RKO (cell line): ENCODE results near the gene DUSP19.
"Not testable (repeated sequence)": the region's sequence is repeated elsewhere in the genome, so short reads cannot be mapped to it uniquely, and the experiment has no call there.

Experiments
- DNase-seq: peaks from one replicate; pipeline ENCODE4 v3.0.0-alpha.2; 2016; ENCODE audit warnings: low spot score

Gene DUSP19, protein sequence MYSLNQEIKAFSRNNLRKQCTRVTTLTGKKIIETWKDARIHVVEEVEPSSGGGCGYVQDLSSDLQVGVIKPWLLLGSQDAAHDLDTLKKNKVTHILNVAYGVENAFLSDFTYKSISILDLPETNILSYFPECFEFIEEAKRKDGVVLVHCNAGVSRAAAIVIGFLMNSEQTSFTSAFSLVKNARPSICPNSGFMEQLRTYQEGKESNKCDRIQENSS

DNA sequence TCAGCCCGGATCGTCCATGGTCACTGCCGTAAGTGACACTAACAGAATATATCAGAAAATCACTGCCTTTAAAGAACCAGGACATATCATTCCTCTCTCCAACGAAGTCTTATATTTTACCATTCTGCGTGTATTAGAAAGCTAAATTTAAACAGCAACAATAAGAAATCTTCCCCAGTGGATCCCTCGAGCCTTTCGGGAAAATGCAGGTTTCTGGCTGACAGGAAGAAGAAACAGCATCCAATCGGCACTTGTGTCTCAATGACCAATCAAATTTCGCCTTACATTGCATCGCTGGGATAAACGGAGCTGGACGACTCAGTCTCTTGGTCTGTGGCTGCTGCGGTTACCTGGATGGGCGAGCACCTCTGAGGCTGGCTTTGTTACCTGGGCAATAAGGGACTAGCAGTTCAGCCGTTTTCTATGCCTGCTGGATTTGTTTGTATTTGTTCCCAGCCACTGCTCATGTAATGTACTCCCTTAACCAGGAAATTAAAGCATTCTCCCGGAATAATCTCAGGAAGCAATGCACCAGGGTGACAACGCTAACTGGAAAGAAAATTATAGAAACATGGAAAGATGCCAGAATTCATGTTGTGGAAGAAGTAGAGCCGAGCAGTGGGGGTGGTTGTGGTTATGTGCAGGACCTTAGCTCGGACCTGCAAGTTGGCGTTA, at the start of gene DUSP19:
Gene DUSP19, plus strand, starts transcription at position 284 of the 675 bp plus-strand sequence. Its CDS starts 187 bp downstream, at position 471.
- peak; percentile 91 for DNase-seq

DNA sequence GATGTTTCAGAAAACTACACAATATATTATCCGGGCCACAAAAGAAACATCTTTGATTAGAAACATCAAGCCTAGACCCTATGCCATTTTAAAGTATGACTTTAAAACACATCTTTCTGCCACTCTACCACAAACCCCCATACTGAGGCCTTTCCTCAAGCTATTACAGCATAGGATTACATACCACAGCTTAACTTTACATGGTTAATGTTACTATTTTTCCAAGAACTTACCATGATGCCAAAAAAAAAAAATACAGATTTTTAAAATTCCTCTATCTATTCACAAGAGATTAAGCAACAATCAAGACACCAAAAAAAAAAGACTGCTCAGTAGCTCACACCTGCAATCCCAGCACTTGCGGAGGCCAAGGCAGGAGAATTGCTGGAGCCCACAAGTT, 49.3 kb upstream of the DUSP19 start:
- DNase-seq, result no peak

DNA sequence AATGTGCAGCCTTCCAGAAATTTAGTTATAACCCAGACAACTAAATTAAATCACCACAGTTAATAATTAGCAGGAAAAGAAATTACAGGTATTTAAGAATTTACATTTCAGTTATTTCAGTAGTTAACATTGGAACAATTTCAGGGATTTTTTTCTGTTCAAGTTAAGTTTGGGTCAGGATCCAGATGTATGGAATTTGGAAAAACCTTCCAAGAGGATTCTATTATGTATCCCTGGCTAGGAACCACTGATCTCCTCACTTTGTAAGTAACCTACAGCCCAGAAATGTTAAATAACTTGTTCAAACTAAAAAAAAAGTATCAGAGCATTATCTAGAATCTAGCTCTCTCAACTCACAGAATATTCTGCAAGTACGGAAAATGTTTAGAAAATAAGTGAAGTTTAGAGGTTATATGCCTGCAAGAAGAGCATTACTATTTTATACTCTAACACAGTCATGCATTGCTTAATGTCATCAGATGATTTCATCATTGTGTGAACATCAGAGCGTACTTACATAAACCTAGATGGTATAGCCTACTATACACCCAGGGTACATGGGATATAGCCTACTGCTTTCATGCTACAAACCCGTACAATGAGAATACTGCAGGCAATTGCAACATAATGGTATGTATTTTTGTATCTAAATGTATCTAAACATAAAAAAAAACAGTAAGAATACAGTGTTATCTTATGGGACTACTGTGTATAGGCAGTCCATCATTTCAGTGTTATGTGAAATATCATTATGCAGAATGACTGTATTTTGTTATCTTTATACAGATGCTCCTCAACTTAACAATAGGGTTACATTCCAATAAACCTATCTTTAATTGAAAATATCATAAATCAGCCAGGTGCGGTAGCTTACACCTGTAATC, 46.4 kb upstream of the DUSP19 start:
- DNase-seq, result no peak

DNA sequence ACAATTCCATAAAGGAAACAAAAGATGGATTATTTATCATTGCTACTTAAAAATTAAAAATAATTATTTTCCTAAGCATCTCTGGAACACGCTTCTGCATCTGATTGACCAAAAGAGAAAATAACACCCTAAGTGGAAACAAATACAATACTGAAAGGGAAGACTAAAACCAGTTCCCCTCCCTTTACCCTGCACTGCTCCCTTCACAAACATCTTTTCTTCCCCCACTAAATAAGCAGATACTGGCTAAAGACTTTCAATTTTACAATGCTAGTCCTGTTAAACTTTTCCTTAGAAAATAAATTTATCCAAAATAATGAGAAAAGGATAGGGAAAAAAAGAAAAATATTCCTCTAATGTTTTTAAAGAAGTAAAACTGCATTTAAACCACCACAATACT, 44.6 kb upstream of the DUSP19 start:
- DNase-seq, result no peak

DNA sequence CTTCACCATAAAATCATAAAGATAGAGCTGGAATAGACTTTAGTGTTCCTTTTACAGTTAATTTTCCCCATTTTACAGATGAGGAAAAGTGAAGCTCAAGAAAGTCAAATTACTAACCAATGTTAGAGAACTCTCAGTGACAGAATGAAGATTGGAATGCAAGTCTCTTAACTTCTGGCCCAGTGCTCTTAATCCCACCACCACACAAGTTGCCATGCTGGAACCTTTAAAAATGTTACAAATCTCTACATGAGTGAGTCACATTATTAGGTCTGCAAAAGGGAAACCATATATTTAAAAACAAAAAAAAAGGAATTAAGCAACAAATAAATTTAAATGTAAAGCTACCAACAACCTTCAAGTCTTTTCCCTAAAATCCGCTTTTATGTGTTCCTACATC, 43.7 kb upstream of the DUSP19 start:
- DNase-seq, result peak; percentile 36

DNA sequence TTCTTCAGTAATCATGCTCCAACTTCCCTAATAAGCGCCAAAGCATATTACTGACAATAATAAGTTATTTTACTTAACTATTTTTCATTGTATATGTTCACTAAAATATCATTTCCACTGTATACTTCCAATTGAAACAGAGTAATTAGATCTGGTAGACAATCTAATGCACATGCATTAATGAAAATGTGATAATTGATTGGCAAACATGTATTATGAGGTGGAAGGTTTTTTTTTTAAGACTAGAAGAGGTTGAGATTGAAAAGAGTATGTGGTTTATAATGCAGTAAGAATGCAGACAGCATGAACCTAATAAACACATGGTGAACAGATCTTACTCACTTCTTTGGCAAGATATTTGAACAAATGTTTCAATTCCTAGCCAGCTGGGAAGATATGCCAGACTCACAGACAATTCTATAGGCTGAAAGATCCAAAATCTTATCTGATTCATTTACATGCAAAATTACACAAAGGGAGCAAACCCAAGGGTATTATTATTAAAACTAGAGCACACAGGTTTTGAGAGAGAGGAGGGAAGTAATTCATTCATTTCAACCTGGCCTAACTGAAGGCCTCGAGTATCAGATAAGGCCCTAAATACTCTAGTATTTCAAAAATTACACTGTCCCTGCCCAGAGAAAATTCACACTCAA, 43.1 kb upstream of the DUSP19 start:
- DNase-seq, result peak; percentile 69

DNA sequence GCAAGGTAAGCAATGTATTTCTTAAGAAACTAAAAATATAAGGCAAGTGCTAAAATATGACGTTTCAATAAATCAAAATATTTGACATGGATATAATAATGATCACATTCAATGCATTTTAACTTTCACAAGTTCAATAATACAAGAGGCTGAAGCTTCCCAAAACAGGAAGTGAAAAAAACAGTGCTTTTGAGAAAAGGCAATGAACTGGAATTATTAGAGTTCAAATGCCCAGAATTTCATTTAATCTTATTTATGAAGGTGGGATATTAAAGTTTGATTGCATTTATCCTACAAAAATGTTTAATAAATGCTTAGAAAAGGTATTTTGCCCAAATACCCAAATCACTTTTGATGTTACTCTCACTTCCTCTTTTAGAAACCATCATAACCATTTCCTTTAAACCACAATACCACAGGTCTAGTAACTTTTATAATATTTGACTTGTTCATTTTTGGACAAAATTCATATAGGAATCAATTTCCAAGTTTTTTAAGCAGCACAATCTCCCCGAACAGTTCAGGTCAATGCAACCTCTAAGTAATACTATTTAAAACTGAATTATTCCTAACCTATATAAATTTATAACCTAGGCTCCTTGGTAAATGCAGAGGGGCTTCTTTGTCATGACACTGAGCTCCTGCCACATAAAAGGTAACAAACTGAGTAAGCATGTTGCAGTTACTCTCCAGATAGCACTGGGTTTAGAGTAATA, 42.4 kb upstream of the DUSP19 start:
- DNase-seq, result peak; percentile 49

DNA sequence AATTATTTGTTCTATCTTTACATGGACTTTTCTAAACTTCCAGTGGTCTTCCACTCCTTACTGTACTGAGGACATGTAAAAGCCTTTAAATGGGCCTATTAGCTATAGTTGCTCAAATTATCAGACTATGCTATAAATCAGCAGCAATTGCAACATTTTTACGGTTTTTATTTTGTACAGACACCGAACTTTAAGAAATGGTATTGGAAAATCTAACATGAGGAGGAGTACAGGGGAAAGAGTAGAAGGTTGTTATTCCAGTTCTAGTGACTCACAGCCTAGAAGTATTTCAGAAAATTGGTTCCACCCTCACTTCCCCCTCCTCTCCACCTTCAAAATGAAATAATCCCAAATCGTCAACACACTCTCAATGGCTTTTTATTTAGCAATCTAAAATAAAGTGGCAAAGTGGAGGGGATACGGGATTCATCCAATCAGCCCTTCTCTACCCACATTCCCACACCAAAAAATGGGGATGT, 41.4 kb upstream of the DUSP19 start:
- peak; percentile 73 for DNase-seq

DNA sequence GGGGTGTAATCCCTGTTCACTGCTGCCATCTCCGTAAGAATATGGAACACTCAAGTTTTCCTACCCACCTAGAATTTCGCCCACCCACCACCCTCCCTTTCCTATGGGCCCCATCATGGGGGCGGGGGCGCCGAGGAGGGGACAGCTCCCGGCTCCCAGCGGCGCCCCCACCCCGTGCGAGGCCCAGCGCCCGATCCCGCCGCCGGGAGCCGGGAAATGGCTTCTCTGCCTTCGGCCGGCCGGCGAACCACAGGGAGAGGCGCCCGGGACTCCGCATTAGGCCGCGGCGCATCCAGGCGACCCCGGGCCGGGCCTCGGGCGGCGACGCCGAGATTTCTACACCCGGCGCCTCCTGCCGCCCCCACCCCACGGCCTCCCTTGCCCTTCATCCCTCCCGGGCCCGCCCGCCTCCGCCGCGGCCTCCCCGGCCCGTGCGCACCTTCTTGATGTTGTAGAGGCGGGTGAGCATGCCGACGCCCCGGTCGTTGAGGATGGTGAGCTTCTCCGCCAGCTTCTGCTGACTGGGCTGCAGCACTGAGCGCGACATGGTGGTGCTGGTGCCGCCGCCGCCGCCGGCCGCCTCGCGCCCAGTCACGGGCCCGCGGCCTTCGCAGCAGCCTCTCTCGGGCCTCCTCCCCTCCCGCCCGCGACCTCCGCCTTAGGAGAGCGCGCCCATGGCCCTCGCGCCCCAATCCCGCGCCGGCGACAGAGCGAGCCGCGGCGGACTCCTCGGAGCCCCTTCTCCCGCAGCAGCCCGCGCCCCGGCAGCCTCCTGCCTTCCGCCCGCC, 40.8 kb upstream of the DUSP19 start:
- DNase-seq, result peak; percentile 46

DNA sequence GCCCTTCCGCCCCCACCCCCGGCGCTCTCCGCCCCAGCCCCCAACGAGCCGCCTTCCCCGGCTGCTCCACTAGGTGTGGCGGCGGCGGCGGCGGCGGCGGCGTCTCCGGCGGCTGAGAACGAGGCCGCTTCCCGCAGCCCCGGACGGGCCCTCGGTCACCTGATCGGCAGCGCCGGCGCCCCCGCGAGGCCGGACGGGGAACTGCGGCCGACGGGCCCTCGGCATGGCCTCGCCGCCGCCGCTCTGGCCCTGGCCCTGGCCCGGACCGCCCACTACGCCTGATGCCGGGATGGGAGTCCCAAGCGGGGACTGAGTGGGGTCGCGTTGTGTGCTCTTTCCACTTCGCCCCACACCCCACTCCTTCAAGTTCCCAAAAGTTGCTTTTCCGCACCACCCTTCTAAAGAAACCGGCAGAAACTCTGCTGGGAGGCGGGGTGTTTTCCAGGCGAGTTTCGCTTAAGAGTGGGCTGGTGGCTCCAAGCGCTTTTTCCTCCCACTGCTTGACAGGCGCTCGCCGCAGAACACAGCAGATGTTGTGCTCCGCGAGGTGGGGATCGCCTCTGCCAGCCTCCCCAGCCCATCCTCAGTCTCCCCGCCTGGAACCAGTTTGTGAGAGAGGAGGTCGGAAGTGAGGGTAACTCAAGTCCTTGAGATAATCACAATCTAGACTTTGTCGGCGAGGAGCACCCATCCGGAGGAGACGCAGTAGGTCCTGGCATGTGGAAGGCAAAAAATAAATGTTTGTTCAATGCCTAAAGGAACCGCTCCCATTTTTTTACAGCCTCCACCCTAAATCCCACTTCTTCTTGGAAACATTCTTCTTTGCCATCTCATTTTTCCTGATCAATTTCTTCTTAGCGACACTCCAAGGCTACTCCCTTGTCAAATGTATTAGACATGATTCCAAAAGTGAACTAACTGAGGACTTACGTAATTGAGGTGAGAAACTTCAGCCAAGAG, 39.9 kb upstream of the DUSP19 start, which contains the start of gene NCKAP1:
Gene NCKAP1, minus strand, starts transcription at position 117 of the 960 bp plus-strand sequence. CDS start 358 bp downstream, outside the sequence.
- DNase-seq, result peak; percentile 86

DNA sequence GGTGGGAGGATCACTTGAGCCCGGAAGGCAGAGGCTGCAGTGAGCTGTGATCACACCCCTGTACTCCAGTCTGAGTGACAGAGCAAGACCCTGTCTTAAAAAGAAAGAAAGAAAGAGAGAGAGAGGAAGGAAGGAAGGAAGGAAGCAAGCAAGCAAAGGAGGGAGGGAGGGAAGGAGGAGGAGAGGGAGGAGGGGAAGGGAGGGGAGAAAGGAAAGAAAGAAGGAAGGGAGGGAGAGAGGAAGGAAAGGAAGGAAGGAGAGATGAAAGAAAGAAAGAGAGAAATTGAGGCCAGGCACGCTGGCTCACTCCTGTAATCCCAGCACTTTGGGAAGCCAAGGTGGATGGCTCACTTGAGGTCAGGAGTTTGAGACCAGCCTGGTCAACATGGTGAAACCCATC, 37.9 kb upstream of the DUSP19 start:
- DNase-seq, result no peak

DNA sequence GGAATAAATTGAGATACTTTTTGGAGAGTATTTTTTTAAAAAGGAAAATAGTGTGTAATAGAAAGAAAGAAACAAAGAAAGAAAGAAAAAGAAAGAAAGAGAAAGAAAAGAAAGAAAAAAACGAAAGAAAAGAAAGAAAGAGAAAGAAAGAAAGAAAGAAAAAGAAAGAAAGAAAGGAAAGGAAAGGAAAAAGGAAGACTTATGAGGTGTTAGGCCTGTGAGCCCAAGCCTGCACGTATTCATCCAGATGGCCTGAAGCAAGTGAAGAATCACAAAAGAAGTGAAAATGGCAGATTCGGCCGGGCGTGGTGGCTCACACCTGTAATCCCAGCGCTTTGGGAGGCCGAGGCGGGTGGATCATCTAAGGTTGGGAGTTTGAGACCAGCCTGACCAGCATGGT, 35.0 kb upstream of the DUSP19 start:
- not testable (repeated sequence) for DNase-seq

DNA sequence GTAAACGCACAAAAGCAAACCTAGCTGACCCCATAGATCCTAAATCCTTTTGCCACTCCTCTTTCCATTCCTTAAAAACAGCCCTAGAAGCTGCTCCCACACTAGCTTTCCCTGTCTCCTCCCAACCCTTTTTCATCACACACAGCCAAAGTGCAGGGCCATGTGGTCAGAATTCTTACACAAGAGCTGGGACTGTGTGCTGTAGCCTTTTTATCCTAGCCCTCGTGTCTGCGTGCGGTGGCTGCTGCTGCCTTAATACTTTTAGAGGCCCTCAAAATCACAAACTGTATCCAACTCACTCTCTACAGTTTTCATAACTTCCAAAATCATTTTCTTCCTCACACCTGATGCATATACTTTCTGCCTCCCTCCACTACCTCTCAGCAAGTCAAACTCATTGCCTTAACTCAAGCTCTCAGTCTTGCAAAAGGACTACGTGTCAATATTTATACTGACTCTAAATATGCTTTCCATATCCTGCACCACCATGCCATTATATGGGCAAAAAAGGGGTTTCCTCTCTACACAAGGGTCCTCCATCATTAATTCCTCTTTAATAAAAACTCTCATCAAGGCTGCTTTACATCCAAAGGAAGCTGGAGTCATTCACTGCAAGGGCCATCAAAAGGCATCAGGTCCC, 30.9 kb upstream of the DUSP19 start:
- DNase-seq, result not testable (repeated sequence)

DNA sequence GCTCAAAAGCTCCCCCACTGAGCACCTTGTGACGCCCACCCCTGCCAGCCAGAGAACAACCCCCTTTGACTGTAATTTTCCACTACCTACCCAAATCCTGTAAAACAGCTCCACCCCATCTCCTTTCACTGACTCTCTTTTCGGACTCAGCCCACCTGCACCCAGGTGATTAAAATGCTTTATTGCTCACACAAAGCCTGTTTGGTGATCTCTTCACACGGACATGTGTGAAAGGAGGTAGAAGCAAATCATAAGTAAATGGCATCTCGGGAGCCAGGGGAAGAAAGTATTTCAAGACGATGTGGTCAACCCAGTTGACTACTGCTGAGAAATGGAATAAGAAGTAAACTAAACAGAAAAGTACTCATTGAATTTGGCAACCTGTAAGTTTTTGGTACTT, 29.1 kb upstream of the DUSP19 start:
- DNase-seq, result no peak

DNA sequence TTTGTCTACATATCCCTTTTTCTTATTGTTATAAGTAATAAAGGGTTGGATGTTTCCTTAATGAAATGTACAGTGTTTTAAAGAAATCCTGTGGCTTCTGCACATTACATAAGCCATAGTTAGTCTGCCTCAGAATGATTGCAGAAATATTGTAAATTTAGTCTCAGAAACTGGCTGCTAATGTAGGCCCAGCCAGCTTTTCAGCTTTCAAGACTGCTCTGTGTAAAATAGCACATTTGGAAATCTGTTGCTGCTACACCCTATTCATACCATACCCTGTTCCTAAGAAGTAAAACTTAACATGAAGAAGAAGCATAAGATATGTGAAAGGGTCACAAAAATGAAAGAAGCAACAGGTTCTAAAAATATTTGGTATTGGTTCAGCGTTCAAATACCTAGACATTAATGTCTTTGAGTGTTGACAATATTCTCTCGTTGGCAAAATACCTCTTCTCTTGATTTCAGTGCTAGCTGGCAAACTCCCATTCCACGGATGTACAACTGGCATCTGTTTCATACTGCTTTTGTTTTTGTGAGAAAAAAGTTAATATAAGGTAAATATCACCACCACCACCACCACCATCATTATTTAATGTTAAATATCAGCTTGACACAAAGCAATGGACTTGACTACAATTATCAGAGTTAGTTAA, 21.1 kb upstream of the DUSP19 start:
- no peak for DNase-seq

DNA sequence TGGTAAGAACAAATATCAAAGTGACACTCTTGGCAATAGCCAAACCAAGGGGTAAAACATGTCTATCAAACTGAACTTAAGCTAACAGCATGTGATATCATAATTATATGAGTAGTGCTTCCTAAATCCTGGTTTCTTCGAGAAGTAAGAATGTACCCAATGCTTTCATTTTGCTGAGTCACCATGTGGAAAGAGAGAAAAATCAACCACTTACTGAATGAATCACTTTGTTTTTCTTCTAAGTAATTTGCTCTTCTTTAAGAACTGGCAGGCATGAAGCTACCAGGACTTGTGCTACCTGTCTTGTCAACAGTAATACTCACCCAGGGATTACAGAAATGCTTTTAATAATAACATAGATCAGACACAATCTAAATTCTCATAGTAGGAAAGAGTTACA, 19.0 kb upstream of the DUSP19 start:
- DNase-seq, result peak; percentile 64

DNA sequence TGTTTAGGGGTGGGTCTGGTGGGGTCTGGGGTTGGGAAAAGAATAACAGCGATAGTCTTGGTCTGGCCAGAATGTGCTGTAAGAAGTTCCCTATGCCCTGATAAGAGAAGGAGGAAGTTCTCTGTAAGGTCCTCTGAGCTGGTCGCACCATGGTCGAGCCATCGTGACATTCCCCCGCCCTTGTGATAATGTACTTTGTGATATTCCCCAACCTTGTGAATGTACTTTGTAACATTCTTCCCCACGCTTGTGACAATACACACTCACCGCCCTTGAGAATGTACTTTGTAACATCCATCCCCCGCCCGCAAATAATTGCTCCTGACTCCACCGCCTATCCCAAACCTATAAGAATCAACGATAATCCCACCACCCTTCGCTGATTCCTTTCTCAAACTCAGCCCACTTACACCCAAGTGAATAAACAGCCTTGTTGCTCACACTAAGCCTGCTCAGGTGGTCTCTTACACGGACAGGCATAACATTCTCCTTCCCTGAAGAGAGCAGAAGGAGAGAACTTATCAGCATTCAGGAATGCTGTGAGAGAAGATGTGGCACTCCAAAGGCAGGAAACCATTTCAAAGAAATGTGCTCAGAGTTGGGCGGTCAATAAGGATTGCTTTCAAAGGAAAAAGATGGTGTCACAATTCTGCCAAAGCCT, 17.8 kb upstream of the DUSP19 start:
- no peak for DNase-seq

DNA sequence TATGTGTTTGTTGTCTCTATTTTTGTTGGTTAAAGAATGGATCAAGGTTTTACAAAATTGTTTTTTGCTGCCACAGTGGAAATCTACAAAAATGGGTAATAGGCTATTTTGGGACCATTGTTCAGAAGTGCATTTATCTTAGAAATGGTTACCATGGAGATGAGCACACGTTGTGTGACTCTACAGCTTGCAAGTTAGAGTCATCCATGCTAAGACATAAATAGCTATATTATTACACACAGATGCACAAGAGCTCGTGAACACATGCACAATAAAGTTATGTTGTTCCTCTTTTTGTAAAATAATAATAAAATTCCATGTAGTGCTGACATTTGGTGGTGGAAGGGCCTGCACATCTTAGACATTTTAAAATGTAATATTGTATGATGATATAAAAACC, 15.5 kb upstream of the DUSP19 start:
- DNase-seq, result peak; percentile 81
